ENCODE measurements around the gene PARD3. TPM values are rescaled to one million over a fixed set of nuclear protein-coding genes. Genes with fewer than 3 reads are reported as not detected.

PARD3 gene
- total RNA-seq, 1 experiment from 2014 or later, result 46.3 TPM

DNA sequence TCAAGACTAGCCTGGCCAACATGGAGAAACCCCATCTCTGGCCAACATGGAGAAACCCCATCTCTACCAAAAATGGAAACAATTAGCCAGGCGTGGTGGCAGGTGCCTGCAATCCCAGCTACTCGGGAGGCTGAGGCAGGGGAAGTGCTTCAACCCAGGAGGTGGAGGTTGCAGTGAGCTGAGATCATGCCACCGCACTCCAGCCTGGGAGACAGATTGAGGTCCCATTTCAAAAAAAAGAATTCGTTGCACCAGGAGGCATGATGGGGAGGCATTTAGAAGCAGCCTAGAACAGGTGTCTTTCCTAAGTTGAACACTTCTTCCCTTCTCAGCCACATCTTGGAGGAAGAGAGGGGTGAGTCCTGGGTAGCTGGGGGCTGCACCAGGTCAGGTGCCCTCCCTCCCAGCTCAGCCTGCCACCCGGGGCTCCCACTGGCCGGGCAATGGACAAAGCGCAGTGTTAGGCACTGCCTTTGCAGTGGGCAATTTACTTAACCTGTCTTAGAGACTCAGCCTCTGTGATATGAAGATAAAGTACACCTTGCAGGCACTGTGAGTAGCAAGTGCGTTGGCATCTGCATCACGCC is 726.8 kb downstream of the PARD3 start:
- CTCF ChIA-PET, result no interaction called here
- POLR2A ChIA-PET, result no interaction called here
- ATAC-seq, result no peak

DNA sequence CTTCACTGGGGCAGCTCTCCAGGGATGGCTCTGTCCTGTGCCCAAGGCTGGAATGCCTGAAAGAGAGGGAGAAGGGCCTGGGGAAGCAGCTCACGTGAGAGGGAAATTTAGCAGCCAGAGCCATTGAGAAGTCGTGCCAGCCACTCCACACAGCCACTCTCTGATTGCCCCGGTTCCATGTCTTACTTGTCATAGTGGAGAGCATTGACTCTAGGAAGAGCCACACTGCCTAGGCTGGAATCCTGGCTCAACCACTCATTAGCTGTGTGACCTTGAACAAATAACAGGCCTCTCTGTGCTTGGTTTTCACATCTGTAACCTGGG is 728.0 kb downstream of the PARD3 start:
- no peak for TF ChIP-seq EGR1 (IDR thresholded peaks at IDR 0.05; ENCODE audit: low read depth)
- ATAC-seq (no peak), DNase-seq (ENCODE audit: low read depth, low spot score) (no peak)
- POLR2A ChIA-PET, result no interaction called here
- Histone ChIP-seq H3K27me3 (ENCODE audit: insufficient read depth, low read length) (no peaks in the 10 kb centered on the region), H4K20me1 (ENCODE audit: insufficient read depth) (no peaks in the 10 kb centered on the region), H3K27ac (ENCODE audit: low read depth, low read length) (no peak overlapping the region), H2AFZ (ENCODE audit: low read depth, low read length, poor library complexity, severe bottlenecking) (no peak overlapping the region), H3K4me3 (replicated peaks in 1 of 2; ENCODE audit: low read depth in 1 of 2, low read length in 2 of 2) (no peak overlapping the region), H3K9me2 (ENCODE audit: insufficient read depth) (no peaks in the 10 kb centered on the region), H3K4me2 (ENCODE audit: low read length) (no peak overlapping the region), H3K4me1 (ENCODE audit: control insufficient read depth in 1 of 2, insufficient read depth in 2 of 2, low read length in 2 of 2) (no peaks in the 10 kb centered on the region), H3K36me3 (ENCODE audit: control insufficient read depth in 1 of 2, insufficient read depth in 2 of 2, low read length in 2 of 2) (no peaks in the 10 kb centered on the region), H3K79me2 (ENCODE audit: insufficient read depth, low read length) (no peaks in the 10 kb centered on the region), H3K9ac (ENCODE audit: low read length) (no peak overlapping the region), H3K9me3 (ENCODE audit: control insufficient read depth in 1 of 2, insufficient read depth in 1 of 2, low read depth in 1 of 2, low read length in 2 of 2) (no peaks in the 10 kb centered on the region)
- no TSS peak for BruUV-seq (replicated peaks)
- CTCF ChIA-PET, result no interaction called here
- intact Hi-C loops (cut with micrococcal nuclease), result loop anchor here (10.0 kb wide), 1 partner anchor 752 kb away; the partner anchor contains the start of gene NRP1
- RAD21 ChIA-PET (ENCODE audit: low non-redundant PET in 1 of 2, low total read pairs in 2 of 2, uncharacterized antibody in 2 of 2, unreplicated experiment in 2 of 2), result no interaction called here

More for the DNA sequence above, 726.8 kb downstream of the PARD3 start:
- Histone ChIP-seq H4K20me1 (ENCODE audit: insufficient read depth) (no peaks in the 10 kb centered on the region), H3K9me2 (ENCODE audit: insufficient read depth) (no peaks in the 10 kb centered on the region), H3K4me3 (replicated peaks in 1 of 2; ENCODE audit: low read depth in 1 of 2, low read length in 2 of 2) (no peak overlapping the region), H3K79me2 (ENCODE audit: insufficient read depth, low read length) (no peaks in the 10 kb centered on the region), H3K4me2 (ENCODE audit: low read length) (no peak overlapping the region), H3K4me1 (ENCODE audit: control insufficient read depth in 1 of 2, insufficient read depth in 2 of 2, low read length in 2 of 2) (no peaks in the 10 kb centered on the region), H2AFZ (ENCODE audit: low read depth, low read length, poor library complexity, severe bottlenecking) (no peak overlapping the region), H3K9me3 (ENCODE audit: control insufficient read depth in 1 of 2, insufficient read depth in 1 of 2, low read depth in 1 of 2, low read length in 2 of 2) (no peaks in the 10 kb centered on the region), H3K9ac (ENCODE audit: low read length) (no peak overlapping the region), H3K27me3 (ENCODE audit: insufficient read depth, low read length) (no peaks in the 10 kb centered on the region), H3K36me3 (ENCODE audit: control insufficient read depth in 1 of 2, insufficient read depth in 2 of 2, low read length in 2 of 2) (no peaks in the 10 kb centered on the region), H3K27ac (ENCODE audit: low read depth, low read length) (no peak overlapping the region)
- no peak for DNase-seq (ENCODE audit: low read depth, low spot score)
- no peak for TF ChIP-seq SP1 (IDR thresholded peaks at IDR 0.05; ENCODE audit: low read depth)
- TF ChIP-seq POLR2AphosphoS5 (IDR thresholded peaks at IDR 0.05; ENCODE audit: low read depth, low read length), result no peak
- no TSS peak for BruUV-seq (replicated peaks)
- intact Hi-C loops (cut with micrococcal nuclease), result loop anchor here (10.0 kb wide), 1 partner anchor 754 kb away; the partner anchor contains the start of gene NRP1
- RAD21 ChIA-PET (ENCODE audit: low non-redundant PET in 1 of 2, low total read pairs in 2 of 2, uncharacterized antibody in 2 of 2, unreplicated experiment in 2 of 2), result no interaction called here

DNA sequence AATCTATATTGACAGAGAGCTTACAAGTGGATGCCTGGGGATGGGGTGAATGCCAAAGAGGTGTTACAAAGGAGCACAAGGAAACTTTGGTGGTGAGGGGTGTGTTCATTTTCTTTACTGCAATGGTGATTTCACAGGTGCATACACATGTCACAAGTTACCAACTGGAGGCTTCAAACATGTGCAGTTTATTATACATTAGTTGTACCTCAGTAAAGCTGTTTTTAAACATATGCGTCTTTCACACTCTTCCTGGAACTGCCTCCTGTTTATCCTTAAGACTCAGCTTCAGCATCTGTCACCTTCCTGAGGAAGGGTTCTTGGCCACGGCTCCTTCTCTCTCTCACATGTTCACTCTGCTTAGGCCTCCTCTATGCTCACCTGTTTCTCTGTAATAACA is 731.5 kb downstream of the PARD3 start:
- no TSS peak for BruUV-seq (replicated peaks)
- POLR2A ChIA-PET, result no interaction called here
- CTCF ChIA-PET, result no interaction called here

More for the DNA sequence above, 731.5 kb downstream of the PARD3 start:
- H3K9me3 ChIP-seq (ENCODE audit: control insufficient read depth in 1 of 2, insufficient read depth in 1 of 2, low read depth in 1 of 2, low read length in 2 of 2), result no peaks in the 10 kb centered on the region
- no peaks in the 10 kb centered on the region for H3K4me1 ChIP-seq (ENCODE audit: control insufficient read depth in 1 of 2, insufficient read depth in 2 of 2, low read length in 2 of 2)
- no peaks in the 10 kb centered on the region for H3K27me3 ChIP-seq (ENCODE audit: insufficient read depth, low read length)
- intact Hi-C loops (cut with micrococcal nuclease), result loop anchor here (10.0 kb wide), 1 partner anchor 749 kb away; the partner anchor contains the start of gene NRP1
- no peaks in the 10 kb centered on the region for H3K79me2 ChIP-seq (ENCODE audit: insufficient read depth, low read length)
- H3K36me3 ChIP-seq (ENCODE audit: control insufficient read depth in 1 of 2, insufficient read depth in 2 of 2, low read length in 2 of 2), result no peaks in the 10 kb centered on the region
- no peak overlapping the region for H2AFZ ChIP-seq (ENCODE audit: low read depth, low read length, poor library complexity, severe bottlenecking)
- H3K4me3 ChIP-seq (replicated peaks in 1 of 2; ENCODE audit: low read depth in 1 of 2, low read length in 2 of 2), result no peak overlapping the region
- ATAC-seq (no peak), DNase-seq (ENCODE audit: low read depth, low spot score) (no peak)
- TF ChIP-seq POLR2A (IDR thresholded peaks at IDR 0.05; ENCODE audit: borderline replicate concordance, extremely low read depth, insufficient read depth, insufficient read length) (no peak), ZNF274 (IDR thresholded peaks at IDR 0.05; ENCODE audit: low read depth, low read length) (no peak), FOSL1 (IDR thresholded peaks at IDR 0.05; ENCODE audit: low read depth) (no peak), YY1 (IDR thresholded peaks at IDR 0.05; ENCODE audit: extremely low read depth, insufficient replicate concordance, low read depth, low read length) (no peak), EZH2phosphoT487 (IDR thresholded peaks at IDR 0.05; ENCODE audit: borderline replicate concordance) (no peak), SRF (IDR thresholded peaks at IDR 0.05; ENCODE audit: low read depth) (no peak), EGR1 (IDR thresholded peaks at IDR 0.05; ENCODE audit: low read depth) (no peak)
- H3K9ac ChIP-seq (ENCODE audit: low read length), result no peak overlapping the region
- H3K4me2 ChIP-seq (ENCODE audit: low read length), result no peak overlapping the region
- H3K27ac ChIP-seq (ENCODE audit: low read depth, low read length), result no peak overlapping the region
- no peaks in the 10 kb centered on the region for H3K9me2 ChIP-seq (ENCODE audit: insufficient read depth)
- no peaks in the 10 kb centered on the region for H4K20me1 ChIP-seq (ENCODE audit: insufficient read depth)
- RAD21 ChIA-PET (ENCODE audit: low non-redundant PET in 1 of 2, low total read pairs in 2 of 2, uncharacterized antibody in 2 of 2, unreplicated experiment in 2 of 2), result no interaction called here

Data from HCT116 (cell line).